GM12878 (cell line): ENCODE results near the gene SHOC2. TPM values are rescaled to one million over a fixed set of nuclear protein-coding genes. Genes with fewer than 3 reads are reported as not detected.

Experiments used
- CHD4 ChIP-seq: fragments of 200-600 bp; sonication (generic); IDR thresholded peaks from 2 replicates; pipeline ENCODE4 v1.6.1; 2016; ENCODE audit warnings: mild to moderate bottlenecking
- DPF2 ChIP-seq: fragments of 450-650 bp; IDR thresholded peaks from 2 replicates; pipeline ENCODE4 v1.6.1; 2017; ENCODE audit warnings: mild to moderate bottlenecking
- ELK1 ChIP-seq: IDR thresholded peaks from 2 replicates; pipeline ENCODE4 v1.6.1; 2012; ENCODE audit warnings: low read depth, low read length, improper control_type of control experiment
- ESRRA ChIP-seq: IDR thresholded peaks from 2 replicates; pipeline ENCODE4 v1.6.1; 2012; ENCODE audit warnings: mild to moderate bottlenecking, low read length, improper control_type of control experiment
- HCFC1 ChIP-seq: fragments of 150-350 bp; IDR thresholded peaks from 2 replicates; pipeline ENCODE4 v1.6.1; 2014; ENCODE audit warnings: low read length
- HDAC2 ChIP-seq: fragments of 200-600 bp; sonication (generic); IDR thresholded peaks from 2 replicates; pipeline ENCODE4 v1.6.1; 2017
- HDAC6 ChIP-seq: fragments of 200-600 bp; sonication (generic); IDR thresholded peaks from one replicate; pipeline ENCODE4 v1.8.0; 2017; ENCODE audit warnings: antibody characterized with exemption; ENCODE audit not compliant: unreplicated experiment
- HDGF ChIP-seq: fragments of 450-650 bp; IDR thresholded peaks from 2 replicates; pipeline ENCODE4 v1.6.1; 2016; ENCODE audit warnings: antibody characterized with exemption
- IRF4 ChIP-seq: IDR thresholded peaks from 2 replicates; pipeline ENCODE4 v1.6.1; 2011; ENCODE audit warnings: low read depth, low read length
- LARP7 ChIP-seq: fragments of 450-650 bp; IDR thresholded peaks from 2 replicates; pipeline ENCODE4 v1.6.1; 2017; ENCODE audit warnings: mild to moderate bottlenecking
- MXI1 ChIP-seq: fragments of 150-350 bp; IDR thresholded peaks from 2 replicates; pipeline ENCODE4 v1.6.1; 2011; ENCODE audit warnings: low read depth, mild to moderate bottlenecking, inconsistent platforms, low read length, improper control_type of control experiment
- MYB ChIP-seq: fragments of 150-350 bp; IDR thresholded peaks from 2 replicates; pipeline ENCODE4 v1.6.1; 2014; ENCODE audit warnings: mild to moderate bottlenecking, low read depth, low read length, borderline replicate concordance
- NBN ChIP-seq: fragments of 450-650 bp; IDR thresholded peaks from 2 replicates; pipeline ENCODE4 v1.6.1; 2016
- NKRF ChIP-seq: fragments of 450-650 bp; conservative IDR thresholded peaks from 2 replicates; pipeline ENCODE4 v1.6.1; 2017; ENCODE audit warnings: mild to moderate bottlenecking, moderate library complexity
- SIN3A ChIP-seq: IDR thresholded peaks from 2 replicates; pipeline ENCODE4 v1.6.1; 2012; ENCODE audit warnings: low read depth, low read length, improper control_type of control experiment
- SMARCA5 ChIP-seq: fragments of 450-650 bp; IDR thresholded peaks from 2 replicates; pipeline ENCODE4 v1.6.1; 2017; ENCODE audit warnings: mild to moderate bottlenecking
- SP1 ChIP-seq: IDR thresholded peaks from one replicate; pipeline ENCODE4 v1.6.1; 2011; ENCODE audit warnings: low read depth, low read length
- ZBTB40 ChIP-seq: fragments of 450-650 bp; IDR thresholded peaks from 2 replicates; pipeline ENCODE4 v1.6.1; 2016; ENCODE audit warnings: mild to moderate bottlenecking, moderate library complexity, borderline replicate concordance
- ZNF24 ChIP-seq: fragments of 450-650 bp; IDR thresholded peaks from 2 replicates; pipeline ENCODE4 v1.6.1; 2017; ENCODE audit warnings: antibody characterized with exemption, mild to moderate bottlenecking
- ZSCAN29 ChIP-seq: fragments of 450-650 bp; IDR thresholded peaks from 2 replicates; pipeline ENCODE4 v1.6.1; 2017; ENCODE audit warnings: mild to moderate bottlenecking, moderate library complexity
- polyA plus RNA-seq, 11 experiments: library from polyadenylated mRNA; depleted of rRNA in 4 of 11; unstranded in 6 of 11; stranded (reverse) in 5 of 11; fragments of >200 nt; fragmentation: Nextera tagmentation in 4 of 11; fragmentation: Illumina TruSeq in 1 of 11; extraction: Ambion mirVana in 4 of 11; extraction: Trizol in 1 of 11; gene quantifications; 1 replicate in 1 of 11; 2 replicates in 10 of 11; pipeline versions ENCODE4 v1.2.1 to v1.2.3, GENCODE V29; 2011 to 2016; ENCODE audit warnings: inconsistent platforms in 2 of 11, missing spikeins in 2 of 11, low read depth in 1 of 11
- total RNA-seq, 4 experiments: library from RNA; depleted of rRNA in 3 of 4; stranded (reverse); fragments of >200 nt in 3 of 4; fragmentation: Illumina TruSeq in 1 of 4; extraction: Trizol in 1 of 4; gene quantifications; 2 replicates each; pipeline versions ENCODE4 v1.2.1 to v1.2.3, GENCODE V29; 2013 to 2021
- TF ChIP-seq, protein P1 (sequence below): fragments of 450-650 bp; IDR thresholded peaks from 2 replicates; pipeline ENCODE4 v1.6.1; 2014; ENCODE audit warnings: mild to moderate bottlenecking
- TF ChIP-seq, protein P2 (sequence below): fragments of 450-650 bp; formaldehyde crosslinking; IDR thresholded peaks from 2 replicates; pipeline ENCODE4 v1.4.0; 2022; ENCODE audit warnings: mild to moderate bottlenecking, moderate library complexity

SHOC2 gene
- total and polyA plus RNA-seq, 10 of the 15 experiments (the other 5 are each of a cell fraction or from before 2014, with no cell fraction given), result 24.8 to 65.3 (median 42.6) TPM

GRCh38 chr10:110919349-110919931 lies at the start of gene SHOC2 (continued):
- TF ChIP-seq, protein P1, sequence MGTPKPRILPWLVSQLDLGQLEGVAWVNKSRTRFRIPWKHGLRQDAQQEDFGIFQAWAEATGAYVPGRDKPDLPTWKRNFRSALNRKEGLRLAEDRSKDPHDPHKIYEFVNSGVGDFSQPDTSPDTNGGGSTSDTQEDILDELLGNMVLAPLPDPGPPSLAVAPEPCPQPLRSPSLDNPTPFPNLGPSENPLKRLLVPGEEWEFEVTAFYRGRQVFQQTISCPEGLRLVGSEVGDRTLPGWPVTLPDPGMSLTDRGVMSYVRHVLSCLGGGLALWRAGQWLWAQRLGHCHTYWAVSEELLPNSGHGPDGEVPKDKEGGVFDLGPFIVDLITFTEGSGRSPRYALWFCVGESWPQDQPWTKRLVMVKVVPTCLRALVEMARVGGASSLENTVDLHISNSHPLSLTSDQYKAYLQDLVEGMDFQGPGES, result 0 out of 2 replicates have a peak, but pooled peaks have one; percentile 25
- TF ChIP-seq LARP7, result peak; percentile 99
- TF ChIP-seq CHD4, result no peak
- no peak for TF ChIP-seq ZBTB40
- TF ChIP-seq SP1, result peak; percentile 75
- no peak for TF ChIP-seq HDAC2
- TF ChIP-seq HDAC6, result no peak
- 0 out of 2 replicates have a peak, but pooled peaks have one; percentile 21 for TF ChIP-seq MXI1
- peak; percentile 91 for TF ChIP-seq SMARCA5
- TF ChIP-seq, protein P2, sequence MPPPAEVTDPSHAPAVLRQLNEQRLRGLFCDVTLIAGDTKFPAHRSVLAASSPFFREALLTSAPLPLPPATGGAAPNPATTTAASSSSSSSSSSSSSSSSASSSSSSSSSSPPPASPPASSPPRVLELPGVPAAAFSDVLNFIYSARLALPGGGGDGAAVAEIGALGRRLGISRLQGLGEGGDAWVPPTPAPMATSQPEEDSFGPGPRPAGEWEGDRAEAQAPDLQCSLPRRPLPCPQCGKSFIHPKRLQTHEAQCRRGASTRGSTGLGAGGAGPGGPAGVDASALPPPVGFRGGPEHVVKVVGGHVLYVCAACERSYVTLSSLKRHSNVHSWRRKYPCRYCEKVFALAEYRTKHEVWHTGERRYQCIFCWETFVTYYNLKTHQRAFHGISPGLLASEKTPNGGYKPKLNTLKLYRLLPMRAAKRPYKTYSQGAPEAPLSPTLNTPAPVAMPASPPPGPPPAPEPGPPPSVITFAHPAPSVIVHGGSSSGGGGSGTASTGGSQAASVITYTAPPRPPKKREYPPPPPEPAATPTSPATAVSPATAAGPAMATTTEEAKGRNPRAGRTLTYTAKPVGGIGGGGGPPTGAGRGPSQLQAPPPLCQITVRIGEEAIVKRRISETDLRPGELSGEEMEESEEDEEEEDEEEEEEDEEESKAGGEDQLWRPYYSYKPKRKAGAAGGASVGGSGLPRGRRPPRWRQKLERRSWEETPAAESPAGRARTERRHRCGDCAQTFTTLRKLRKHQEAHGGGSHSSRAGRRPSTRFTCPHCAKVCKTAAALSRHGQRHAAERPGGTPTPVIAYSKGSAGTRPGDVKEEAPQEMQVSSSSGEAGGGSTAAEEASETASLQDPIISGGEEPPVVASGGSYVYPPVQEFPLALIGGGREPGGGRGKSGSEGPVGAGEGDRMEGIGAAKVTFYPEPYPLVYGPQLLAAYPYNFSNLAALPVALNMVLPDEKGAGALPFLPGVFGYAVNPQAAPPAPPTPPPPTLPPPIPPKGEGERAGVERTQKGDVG (CRISPR knock-in tag), result no peak
- no peak for TF ChIP-seq HCFC1
- TF ChIP-seq SIN3A, result no peak
- peak; percentile 93 for TF ChIP-seq NKRF
- peak; percentile 71 for TF ChIP-seq HDGF
- 0 out of 2 replicates have a peak, but pooled peaks have one; percentile 55 for TF ChIP-seq ZNF24
- peak; percentile 64 for TF ChIP-seq DPF2
- TF ChIP-seq ZSCAN29, result no peak
- TF ChIP-seq ESRRA, result no peak
- TF ChIP-seq NBN, result no peak
- TF ChIP-seq MYB, result no peak
- TF ChIP-seq IRF4, result no peak
- TF ChIP-seq ELK1, result no peak
